ENCODE results near the gene CHL1. TPM values are rescaled to one million over a fixed set of nuclear protein-coding genes. Genes with fewer than 3 reads are reported as not detected.

CHL1 gene
- total RNA-seq, 1 donor from 2014 or later: 0.49 TPM

GRCh38 chr3:335240-335639 is 138.7 kb downstream of the CHL1 start:
- no peak overlapping the region for H2AFZ ChIP-seq (replicated peaks)
- peaks cover 54% of the 10 kb centered on the region for H3K4me1 Mint-ChIP-seq
- DNase-seq (ENCODE audit: low spot score): peak; percentile 37
- H3K36me3 ChIP-seq: no peaks in the 10 kb centered on the region
- no peaks in the 10 kb centered on the region for H4K20me1 ChIP-seq (ENCODE audit: low read depth)
- H3K4me3 Mint-ChIP-seq: no peak overlapping the region
- no peaks in the 10 kb centered on the region for H3K36me3 Mint-ChIP-seq
- H3K27ac ChIP-seq: no peak overlapping the region
- H3K79me2 ChIP-seq (ENCODE audit: low read depth): no peaks in the 10 kb centered on the region
- no peaks in the 10 kb centered on the region for H3K27me3 Mint-ChIP-seq (ENCODE audit: insufficient read depth, low read depth)
- TF ChIP-seq EZH2phosphoT487 (IDR thresholded peaks at IDR 0.05) (no peak), EZH2 (IDR thresholded peaks at IDR 0.05) (no peak), CTCF (IDR thresholded peaks at IDR 0.05) (no peak)
- peaks cover 5% of the 10 kb centered on the region for H3F3A ChIP-seq (ENCODE audit: low read depth)
- no peak overlapping the region for H3K9ac ChIP-seq
- no peak overlapping the region for H3K27ac Mint-ChIP-seq
- peaks cover 36% of the 10 kb centered on the region for H3K4me1 ChIP-seq
- no peaks in the 10 kb centered on the region for H3K9me3 Mint-ChIP-seq
- H3K9me3 ChIP-seq (ENCODE audit: low read depth): no peaks in the 10 kb centered on the region
- H3K4me3 ChIP-seq: peak overlapping the region; percentile 5
- no peaks in the 10 kb centered on the region for H3K27me3 ChIP-seq
- H3K4me2 ChIP-seq: peak overlapping the region; percentile 59

GRCh38 chr3:339351-339750 is 142.8 kb downstream of the CHL1 start:
- Histone ChIP-seq H2AFZ (replicated peaks) (no peak overlapping the region), H3F3A (ENCODE audit: low read depth) (peaks cover 5% of the 10 kb centered on the region), H3K4me3 (no peak overlapping the region), H3K4me2 (peak overlapping the region; percentile 47), H3K4me1 (peaks cover 39% of the 10 kb centered on the region), H3K27ac (no peak overlapping the region), H3K27me3 (no peaks in the 10 kb centered on the region), H3K79me2 (ENCODE audit: low read depth) (no peaks in the 10 kb centered on the region), H3K9me3 (ENCODE audit: low read depth) (no peaks in the 10 kb centered on the region), H3K36me3 (no peaks in the 10 kb centered on the region), H4K20me1 (ENCODE audit: low read depth) (no peaks in the 10 kb centered on the region), H3K9ac (no peak overlapping the region)
- H3K36me3 Mint-ChIP-seq: no peaks in the 10 kb centered on the region
- no peak overlapping the region for H3K27ac Mint-ChIP-seq
- H3K9me3 Mint-ChIP-seq: no peaks in the 10 kb centered on the region
- H3K27me3 Mint-ChIP-seq (ENCODE audit: insufficient read depth, low read depth): no peaks in the 10 kb centered on the region
- TF ChIP-seq EZH2 (IDR thresholded peaks at IDR 0.05) (no peak), CTCF (IDR thresholded peaks at IDR 0.05) (no peak), EZH2phosphoT487 (IDR thresholded peaks at IDR 0.05) (no peak)
- DNase-seq (ENCODE audit: low spot score): peak; percentile 64
- H3K4me1 Mint-ChIP-seq: peaks cover 40% of the 10 kb centered on the region
- H3K4me3 Mint-ChIP-seq: no peak overlapping the region

- no peak overlapping the region for H3K4me3 ChIP-seq
- H3K9me3 ChIP-seq (ENCODE audit: low read depth): no peaks in the 10 kb centered on the region
- no peaks in the 10 kb centered on the region for H3F3A ChIP-seq (ENCODE audit: low read depth)
- no peaks in the 10 kb centered on the region for H3K79me2 ChIP-seq (ENCODE audit: low read depth)
- no peak overlapping the region for H3K9ac ChIP-seq
- H2AFZ ChIP-seq (replicated peaks): no peak overlapping the region
- H3K36me3 ChIP-seq: no peaks in the 10 kb centered on the region
- no peaks in the 10 kb centered on the region for H3K36me3 Mint-ChIP-seq
- no peak for DNase-seq (ENCODE audit: low spot score)
- peaks cover 15% of the 10 kb centered on the region for H3K4me1 Mint-ChIP-seq
- no peak for TF ChIP-seq CTCF (IDR thresholded peaks at IDR 0.05)
- TF ChIP-seq EZH2phosphoT487 (IDR thresholded peaks at IDR 0.05): no peak
- no peak for TF ChIP-seq EZH2 (IDR thresholded peaks at IDR 0.05)
- no peak overlapping the region for H3K4me2 ChIP-seq
- no peak overlapping the region for H3K27ac Mint-ChIP-seq
- H3K27me3 Mint-ChIP-seq (ENCODE audit: insufficient read depth, low read depth): no peaks in the 10 kb centered on the region
- H3K4me1 ChIP-seq: peaks cover 26% of the 10 kb centered on the region
- H3K4me3 Mint-ChIP-seq: no peak overlapping the region
- no peaks in the 10 kb centered on the region for H3K9me3 Mint-ChIP-seq
- H4K20me1 ChIP-seq (ENCODE audit: low read depth): no peaks in the 10 kb centered on the region
- peaks cover under 1% of the 10 kb centered on the region for H3K27me3 ChIP-seq
- no peak overlapping the region for H3K27ac ChIP-seq
Measured at GRCh38 chr3:341998-342397, 145.4 kb downstream of the CHL1 start.
